SK-N-SH (cell line): ENCODE data around the gene C4A. TPM values are rescaled to one million over a fixed set of nuclear protein-coding genes. Genes with fewer than 3 reads are reported as not detected.
"Not testable (repeated sequence)": the region's sequence is repeated elsewhere in the genome, so short reads cannot be mapped to it uniquely, and the experiment has no call there.

Experiments used
- CTCF ChIA-PET: fragments of 300-600, 350-600 bp; formaldehyde crosslinking; extraction: SDS; loops from one replicate; lab custom pipeline; 2021; lab: Yijun Ruan, JAX
- POLR2A ChIA-PET: fragments of 350-600 bp; sonication (Branson Sonifier 250); formaldehyde crosslinking; extraction: SDS; loops from one replicate; lab custom pipeline; 2020; ENCODE audit warnings: antibody characterized with exemption, inconsistent platforms; lab: Yijun Ruan, JAX
- DNase-seq: peaks from one replicate; pipeline ENCODE4 v3.0.0; 2012
- H2AFZ ChIP-seq: fragments of 200-600 bp; sonication (generic); 2 replicates; pipeline ENCODE4 v1.8.1; 2016; ENCODE audit warnings: antibody characterized with exemption, mild to moderate bottlenecking, low read depth
- H3F3A ChIP-seq: fragments of 200-600 bp; sonication (generic); replicated peaks from 2 replicates; pipeline ENCODE3; 2016; ENCODE audit warnings: antibody characterized with exemption, mild to moderate bottlenecking; ENCODE audit not compliant: insufficient read depth
- H3K27ac ChIP-seq, 2 experiments: fragments of 200-500 bp in 1 of 2; fragments of 200-600 bp in 1 of 2; sonication (Bioruptor generic) in 1 of 2; sonication (generic), shearing (Covaris generic) in 1 of 2; 2 replicates each; pipeline versions ENCODE4 v1.5.1 to v1.6.1; 2014 to 2016; ENCODE audit warnings: low read depth in 2 of 2, inconsistent platforms in 1 of 2, low read length in 1 of 2, mild to moderate bottlenecking in 1 of 2, mixed read lengths in 1 of 2
- H3K27me3 ChIP-seq: fragments of 200-600 bp; sonication (generic), shearing (Covaris generic); 2 replicates; pipeline ENCODE4 v1.6.1; 2016; ENCODE audit warnings: mixed run types; ENCODE audit not compliant: insufficient read depth
- H3K36me3 ChIP-seq, 2 experiments: fragments of 200-500 bp in 1 of 2; fragments of 200-600 bp in 1 of 2; sonication (Bioruptor generic) in 1 of 2; sonication (generic) in 1 of 2; replicated peaks in 1 of 2; 2 replicates each; pipeline versions ENCODE3 to v1.5.1; 2014 to 2016; ENCODE audit warnings: low read length in 1 of 2, mild to moderate bottlenecking in 1 of 2; ENCODE audit not compliant: insufficient read depth in 2 of 2, control insufficient read depth in 1 of 2
- H3K4me1 ChIP-seq, 2 experiments: fragments of 200-500 bp in 1 of 2; fragments of 200-600 bp in 1 of 2; sonication (Bioruptor generic) in 1 of 2; sonication (generic), shearing (Covaris generic) in 1 of 2; 2 replicates each; pipeline versions ENCODE4 v1.5.1 to v1.6.1; 2014 to 2016; ENCODE audit warnings: low read depth in 1 of 2, low read length in 1 of 2, mixed run types in 1 of 2; ENCODE audit not compliant: insufficient read depth in 2 of 2, control insufficient read depth in 1 of 2
- H3K4me2 ChIP-seq: fragments of 200-600 bp; sonication (generic), shearing (Covaris generic); 2 replicates; pipeline ENCODE4 v1.6.1; 2017; ENCODE audit warnings: mixed run types
- H3K4me3 ChIP-seq, 2 experiments: fragments of 200-500 bp in 1 of 2; fragments of 200-600 bp in 1 of 2; sonication (Bioruptor generic) in 1 of 2; sonication (generic), shearing (Covaris generic) in 1 of 2; 2 replicates each; pipeline versions ENCODE4 v1.5.1 to v1.8.1; 2014 to 2016; ENCODE audit warnings: low read depth in 2 of 2, inconsistent platforms in 1 of 2, low read length in 1 of 2, mild to moderate bottlenecking in 1 of 2, mixed read lengths in 1 of 2, moderate library complexity in 1 of 2
- H3K79me2 ChIP-seq: fragments of 200-600 bp; sonication (generic); 2 replicates; pipeline ENCODE4 v1.8.1; 2017; ENCODE audit warnings: mild to moderate bottlenecking; ENCODE audit not compliant: insufficient read depth
- H3K9ac ChIP-seq: fragments of 200-600 bp; sonication (generic); 2 replicates; pipeline ENCODE4 v1.6.1; 2017; ENCODE audit warnings: mixed run types
- H3K9me2 ChIP-seq: fragments of 200-600 bp; sonication (generic); 2 replicates; pipeline ENCODE4 v1.6.1; 2017; ENCODE audit warnings: mixed run types
- H3K9me3 ChIP-seq: fragments of 200-600 bp; sonication (generic); 2 replicates; pipeline ENCODE4 v1.6.1; 2017; ENCODE audit warnings: mixed run types, mild to moderate bottlenecking, moderate library complexity
- H4K20me1 ChIP-seq: fragments of 200-600 bp; sonication (generic); 2 replicates; pipeline ENCODE4 v1.6.1; 2017; ENCODE audit warnings: mild to moderate bottlenecking, mixed run types; ENCODE audit not compliant: insufficient read depth
- WGBS: methylation state at CpG from one replicate; pipeline ENCODE4 v1.1.6; 2017; ENCODE audit warnings: low lambda C conversion rate; 5-methylcytosine and 5-hydroxymethylcytosine counted together
- polyA plus RNA-seq, 3 experiments: library from polyadenylated mRNA; depleted of rRNA; stranded (reverse); fragments of >200 nt; gene quantifications; 2 replicates each; pipeline ENCODE4 v1.2.3, GENCODE V29; 2012

Gene C4A
- polyA plus RNA-seq, 1 of the 3 experiments (the other 2 are of a cell fraction) = 11.4 TPM

- whole genome bisulfite sequencing = no CpG with 5 or more reads among the region's 5 CpGs
- CTCF ChIA-PET, POLR2A ChIA-PET: not testable (repeated sequence)
These were observed 859 bp upstream of the C4A start for GRCh38 chr6:31980998-31981397.

GRCh38 chr6:31989363-31989762, 7.5 kb downstream of the C4A start:
- H2AFZ ChIP-seq, H3K79me2 ChIP-seq, H3K27ac ChIP-seq, H3K4me3 ChIP-seq, H3K4me1 ChIP-seq, CTCF ChIA-PET, H3K27me3 ChIP-seq, H3K9ac ChIP-seq, POLR2A ChIA-PET, H3K9me2 ChIP-seq, H3F3A ChIP-seq, DNase-seq, H3K4me2 ChIP-seq, H4K20me1 ChIP-seq, H3K9me3 ChIP-seq, H3K36me3 ChIP-seq: not testable (repeated sequence)
- no CpG with 5 or more reads among the region's 10 CpGs for WGBS

More at GRCh38 chr6:31980998-31981397, 859 bp upstream of the C4A start:
- not testable (repeated sequence) for H3K27ac ChIP-seq, H3K4me2 ChIP-seq, H2AFZ ChIP-seq, H4K20me1 ChIP-seq, H3K9me2 ChIP-seq, DNase-seq, H3K27me3 ChIP-seq, H3K4me1 ChIP-seq, H3K9me3 ChIP-seq, H3K4me3 ChIP-seq, H3K9ac ChIP-seq, H3F3A ChIP-seq, H3K79me2 ChIP-seq
- H3K36me3 ChIP-seq = peaks cover 8 to 17% of the 10 kb centered on the region in 2 experiments

DNA sequence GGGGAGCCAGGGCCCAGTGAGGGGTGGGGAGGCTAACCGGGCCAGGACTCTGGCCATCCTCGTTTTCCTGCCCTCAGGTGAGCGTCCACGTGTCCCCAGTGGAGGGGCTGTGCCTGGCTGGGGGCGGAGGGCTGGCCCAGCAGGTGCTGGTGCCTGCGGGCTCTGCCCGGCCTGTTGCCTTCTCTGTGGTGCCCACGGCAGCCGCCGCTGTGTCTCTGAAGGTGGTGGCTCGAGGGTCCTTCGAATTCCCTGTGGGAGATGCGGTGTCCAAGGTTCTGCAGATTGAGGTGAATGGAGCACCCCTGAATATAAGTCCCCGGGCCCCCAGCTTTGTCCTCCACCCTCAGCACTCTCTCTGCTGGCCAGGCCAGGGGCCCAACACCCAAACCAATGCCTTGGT, 12.6 kb downstream of the C4A start:
- H3K9me3 ChIP-seq, H3K79me2 ChIP-seq, CTCF ChIA-PET, H3K36me3 ChIP-seq, H3K27me3 ChIP-seq, H3K4me3 ChIP-seq, POLR2A ChIA-PET, H3K4me2 ChIP-seq, H3K9me2 ChIP-seq, H3K27ac ChIP-seq, DNase-seq, H4K20me1 ChIP-seq, H2AFZ ChIP-seq, H3F3A ChIP-seq, H3K4me1 ChIP-seq, H3K9ac ChIP-seq: not testable (repeated sequence)
- 87% methylated on average over 6 of the region's 14 CpGs for WGBS

DNA sequence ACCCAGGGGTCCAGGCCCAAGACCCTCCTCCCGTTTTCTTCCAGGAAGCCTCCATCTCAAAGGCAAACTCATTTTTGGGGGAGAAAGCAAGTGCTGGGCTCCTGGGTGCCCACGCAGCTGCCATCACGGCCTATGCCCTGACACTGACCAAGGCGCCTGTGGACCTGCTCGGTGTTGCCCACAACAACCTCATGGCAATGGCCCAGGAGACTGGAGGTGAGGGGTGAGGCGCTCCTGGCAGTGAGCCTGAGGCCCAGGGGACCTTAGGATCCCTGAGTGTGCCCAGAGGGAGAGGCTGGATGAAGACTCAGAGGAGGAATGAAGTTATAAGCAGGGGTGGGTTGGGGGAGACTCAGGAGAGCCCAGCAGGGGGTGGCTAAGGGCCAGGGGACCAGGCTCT, 14.5 kb downstream of the C4A start:
- DNase-seq, H3K27ac ChIP-seq, H3K9ac ChIP-seq, H3K36me3 ChIP-seq, H3K4me1 ChIP-seq, POLR2A ChIA-PET, H3K79me2 ChIP-seq, H3K4me3 ChIP-seq, H3K4me2 ChIP-seq, H3K9me2 ChIP-seq, H2AFZ ChIP-seq, H3K9me3 ChIP-seq, H3K27me3 ChIP-seq, H3F3A ChIP-seq, H4K20me1 ChIP-seq, CTCF ChIA-PET: not testable (repeated sequence)
- 76% methylated on average over 5 of the region's 6 CpGs for WGBS

DNA sequence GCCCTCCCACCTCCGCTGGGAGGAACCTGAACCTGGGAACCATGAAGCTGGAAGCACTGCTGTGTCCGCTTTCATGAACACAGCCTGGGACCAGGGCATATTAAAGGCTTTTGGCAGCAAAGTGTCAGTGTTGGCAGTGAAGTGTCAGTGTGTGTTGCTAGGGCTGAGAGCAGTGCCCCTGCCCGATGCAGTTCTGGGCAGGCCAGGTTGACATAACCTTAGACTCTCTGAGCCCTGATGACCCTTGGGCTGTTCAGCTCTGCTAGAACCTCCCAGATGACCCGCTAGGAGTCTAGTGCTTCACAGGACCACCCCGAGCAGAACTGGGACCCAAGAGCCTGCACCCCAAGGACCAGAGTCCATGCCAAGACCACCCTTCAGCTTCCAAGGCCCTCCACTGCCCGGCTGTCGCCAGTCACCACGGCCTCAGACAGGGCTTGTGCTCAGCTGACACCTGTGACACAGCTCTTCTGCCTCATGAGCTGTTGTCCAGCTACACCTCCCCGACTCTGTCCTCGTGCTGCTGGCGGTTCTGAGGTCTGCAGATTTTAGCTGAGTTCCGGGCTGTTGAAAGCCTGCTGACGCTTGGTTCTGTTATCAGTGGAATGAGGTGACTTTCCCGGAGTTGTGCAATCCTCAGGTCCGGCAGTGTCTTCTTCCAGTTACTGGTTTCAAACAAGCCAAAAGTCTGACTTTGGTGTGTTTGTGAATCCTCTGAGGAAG, 20.9 kb downstream of the C4A start:
- H3K79me2 ChIP-seq, H3K9ac ChIP-seq, H3K4me3 ChIP-seq, H3K27ac ChIP-seq, POLR2A ChIA-PET, H2AFZ ChIP-seq, CTCF ChIA-PET, H3K9me3 ChIP-seq, H3F3A ChIP-seq, DNase-seq, H3K4me1 ChIP-seq, H3K9me2 ChIP-seq, H4K20me1 ChIP-seq, H3K27me3 ChIP-seq, H3K4me2 ChIP-seq, H3K36me3 ChIP-seq: not testable (repeated sequence)
- WGBS = no CpG with 5 or more reads among the region's 15 CpGs

- H3K36me3 ChIP-seq, DNase-seq, CTCF ChIA-PET, H2AFZ ChIP-seq, H3F3A ChIP-seq, H3K27me3 ChIP-seq, H3K9ac ChIP-seq, H3K79me2 ChIP-seq, H3K4me2 ChIP-seq, H4K20me1 ChIP-seq, POLR2A ChIA-PET, H3K4me3 ChIP-seq, H3K4me1 ChIP-seq, H3K27ac ChIP-seq, H3K9me2 ChIP-seq, H3K9me3 ChIP-seq: not testable (repeated sequence)
- whole genome bisulfite sequencing = no CpG with 5 or more reads among the region's 7 CpGs
These were observed 21.4 kb downstream of the C4A start for GRCh38 chr6:32003301-32003700.
